Left ventricle myocardium inferior (tissue), 1 donor: ENCODE results near the gene CALCR. TPM values are rescaled to one million over a fixed set of nuclear protein-coding genes. Genes with fewer than 3 reads are reported as not detected.

ENCODE experiments used
- DNase-seq: peaks from one replicate; pipeline ENCODE4 v3.0.0-alpha.2; 2020
- H3K27ac ChIP-seq: fragments of 200-600 bp; replicated peaks from 2 replicates; pipeline ENCODE4 v1.8.0; 2021
- H3K27me3 ChIP-seq: fragments of 200-600 bp; 2 replicates; pipeline ENCODE4 v1.8.0; 2021; ENCODE audit warnings: low read depth
- H3K36me3 ChIP-seq: fragments of 200-600 bp; 2 replicates; pipeline ENCODE4 v1.8.0; 2021
- H3K4me1 ChIP-seq: fragments of 200-600 bp; 2 replicates; pipeline ENCODE4 v1.8.0; 2021
- H3K4me3 ChIP-seq: fragments of 200-600 bp; 2 replicates; pipeline ENCODE4 v1.8.0; 2021; ENCODE audit warnings: mild to moderate bottlenecking, moderate library complexity
- H3K9me3 ChIP-seq: fragments of 200-600 bp; replicated peaks from 2 replicates; pipeline ENCODE4 v1.8.0; 2021
- intact Hi-C: fragments of 100-400 bp; cut with micrococcal nuclease; formaldehyde crosslinking; loops from one replicate; pipeline ENCODE4 v1.11.0; 2022
- total RNA-seq: library from RNA; stranded (reverse); fragmentation: NEBNext Ultra II Directional; extraction: Animal tissue kit (Norgen Biotek cat#: 25700); gene quantifications from one replicate; pipeline ENCODE4 v1.2.1, GENCODE V29; 2021
- TF ChIP-seq, protein P1 (sequence below): fragments of 200-600 bp; IDR thresholded peaks from 2 replicates; pipeline ENCODE4 v1.8.0; 2021; ENCODE audit warnings: antibody characterized with exemption, mild to moderate bottlenecking, borderline replicate concordance
- donor health status: DM: no; HTN: yes; CAD: no; lungs with severe emphysema.

CALCR gene
- total RNA-seq, 1 donor from 2014 or later: 0.08 TPM

DNA sequence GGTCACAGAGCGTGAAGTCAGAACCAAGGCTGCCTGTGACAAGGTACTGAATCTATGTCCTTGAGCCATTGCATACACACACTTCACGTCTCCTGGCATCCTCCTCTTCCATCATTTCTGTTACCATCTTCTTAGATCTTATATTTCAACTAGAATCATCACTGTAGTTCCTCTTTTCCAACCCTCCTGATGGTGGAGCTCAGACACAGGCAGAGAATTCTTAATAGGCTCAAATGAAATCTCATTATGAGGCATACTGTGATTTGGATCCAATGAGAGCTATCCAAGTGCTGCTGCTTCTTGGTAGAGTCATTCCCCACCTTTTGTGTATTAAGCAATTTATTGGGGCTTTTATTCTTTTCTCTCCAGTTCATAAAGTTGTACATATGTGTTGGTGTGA lies 113.2 kb downstream of the CALCR start:
- H3K4me1 ChIP-seq: no peaks in the 10 kb centered on the region
- no peak overlapping the region for H3K27ac ChIP-seq
- TF ChIP-seq, protein P1, sequence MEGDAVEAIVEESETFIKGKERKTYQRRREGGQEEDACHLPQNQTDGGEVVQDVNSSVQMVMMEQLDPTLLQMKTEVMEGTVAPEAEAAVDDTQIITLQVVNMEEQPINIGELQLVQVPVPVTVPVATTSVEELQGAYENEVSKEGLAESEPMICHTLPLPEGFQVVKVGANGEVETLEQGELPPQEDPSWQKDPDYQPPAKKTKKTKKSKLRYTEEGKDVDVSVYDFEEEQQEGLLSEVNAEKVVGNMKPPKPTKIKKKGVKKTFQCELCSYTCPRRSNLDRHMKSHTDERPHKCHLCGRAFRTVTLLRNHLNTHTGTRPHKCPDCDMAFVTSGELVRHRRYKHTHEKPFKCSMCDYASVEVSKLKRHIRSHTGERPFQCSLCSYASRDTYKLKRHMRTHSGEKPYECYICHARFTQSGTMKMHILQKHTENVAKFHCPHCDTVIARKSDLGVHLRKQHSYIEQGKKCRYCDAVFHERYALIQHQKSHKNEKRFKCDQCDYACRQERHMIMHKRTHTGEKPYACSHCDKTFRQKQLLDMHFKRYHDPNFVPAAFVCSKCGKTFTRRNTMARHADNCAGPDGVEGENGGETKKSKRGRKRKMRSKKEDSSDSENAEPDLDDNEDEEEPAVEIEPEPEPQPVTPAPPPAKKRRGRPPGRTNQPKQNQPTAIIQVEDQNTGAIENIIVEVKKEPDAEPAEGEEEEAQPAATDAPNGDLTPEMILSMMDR: no peak
- H3K27me3 ChIP-seq: no peaks in the 10 kb centered on the region
- intact Hi-C loops: no loop called here
- DNase-seq: no peak
- H3K4me3 ChIP-seq: no peak overlapping the region
- no peaks in the 10 kb centered on the region for H3K36me3 ChIP-seq
- H3K9me3 ChIP-seq: no peaks in the 10 kb centered on the region

DNA sequence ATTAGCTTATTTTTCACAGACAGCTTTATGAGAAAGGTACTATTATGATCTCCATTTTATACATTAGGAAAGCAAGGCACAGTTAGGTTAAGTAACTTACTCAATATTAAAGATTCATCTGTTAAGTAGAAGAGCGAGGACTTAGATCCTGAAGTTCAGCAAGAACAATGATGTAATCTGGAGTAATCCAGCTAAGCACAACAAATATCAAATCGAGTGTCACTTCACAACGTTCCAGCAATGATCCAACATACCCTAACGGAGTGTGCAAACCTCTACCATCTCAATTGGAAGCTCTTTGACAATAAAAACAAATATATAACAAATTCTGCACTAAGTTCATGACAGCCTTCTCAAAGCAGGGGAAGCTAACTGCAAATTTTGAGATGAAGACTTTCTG lies 121.3 kb downstream of the CALCR start:
- intact Hi-C loops: no loop called here
- TF ChIP-seq, protein P1: no peak

DNA sequence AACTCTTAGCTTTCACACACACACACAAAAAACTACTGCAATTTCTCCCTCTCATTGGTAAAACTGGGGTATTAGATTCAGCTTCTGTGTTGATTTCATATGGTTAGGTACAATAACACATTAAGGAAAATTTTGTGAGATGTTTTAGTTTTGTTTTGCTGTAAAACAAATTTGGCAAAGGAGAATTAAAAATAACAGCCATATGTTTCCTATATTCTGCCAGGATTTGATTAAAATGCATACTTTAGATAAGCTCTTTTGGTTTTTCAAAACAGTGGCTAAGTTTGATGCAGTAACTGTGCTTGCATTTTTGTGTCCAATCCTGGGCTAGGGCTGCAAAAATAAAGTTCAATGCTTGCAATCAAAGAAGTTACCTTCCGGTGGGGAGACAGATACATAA lies 126.3 kb downstream of the CALCR start:
- Histone ChIP-seq H3K27me3 (peaks cover 3% of the 10 kb centered on the region), H3K4me3 (no peak overlapping the region), H3K9me3 (no peaks in the 10 kb centered on the region), H3K36me3 (no peaks in the 10 kb centered on the region), H3K27ac (no peak overlapping the region), H3K4me1 (no peaks in the 10 kb centered on the region)
- TF ChIP-seq, protein P1: no peak
- DNase-seq: no peak
- intact Hi-C loops: no loop called here

More for the DNA sequence above, 121.3 kb downstream of the CALCR start:
- DNase-seq: no peak
- no peaks in the 10 kb centered on the region for H3K9me3 ChIP-seq
- no peaks in the 10 kb centered on the region for H3K36me3 ChIP-seq
- H3K27me3 ChIP-seq: peaks cover 12% of the 10 kb centered on the region
- no peak overlapping the region for H3K4me3 ChIP-seq
- no peaks in the 10 kb centered on the region for H3K4me1 ChIP-seq
- H3K27ac ChIP-seq: no peak overlapping the region

DNA sequence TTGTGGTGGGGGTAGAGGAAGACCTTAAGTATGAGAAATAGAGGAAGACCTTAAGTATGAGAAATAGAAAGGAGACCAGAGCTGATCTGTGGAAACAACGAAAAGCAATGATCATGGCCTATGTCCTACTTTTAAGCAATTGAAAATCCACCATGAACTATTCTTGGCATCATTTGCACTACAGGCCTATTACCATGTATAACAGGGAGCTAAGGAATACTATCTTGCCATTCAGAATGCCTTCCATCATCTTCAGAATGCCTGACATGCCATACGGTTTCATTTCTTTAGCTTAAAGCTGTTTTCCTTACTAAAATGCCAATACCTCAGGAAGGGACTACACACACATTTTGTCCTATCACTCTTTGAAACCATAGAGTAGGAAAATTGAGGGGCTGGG lies 127.0 kb downstream of the CALCR start:
- intact Hi-C loops: no loop called here
- DNase-seq: no peak
- Histone ChIP-seq H3K4me3 (no peak overlapping the region), H3K36me3 (no peaks in the 10 kb centered on the region), H3K4me1 (no peaks in the 10 kb centered on the region), H3K27me3 (no peaks in the 10 kb centered on the region), H3K9me3 (no peaks in the 10 kb centered on the region), H3K27ac (no peak overlapping the region)
- TF ChIP-seq, protein P1: no peak

DNA sequence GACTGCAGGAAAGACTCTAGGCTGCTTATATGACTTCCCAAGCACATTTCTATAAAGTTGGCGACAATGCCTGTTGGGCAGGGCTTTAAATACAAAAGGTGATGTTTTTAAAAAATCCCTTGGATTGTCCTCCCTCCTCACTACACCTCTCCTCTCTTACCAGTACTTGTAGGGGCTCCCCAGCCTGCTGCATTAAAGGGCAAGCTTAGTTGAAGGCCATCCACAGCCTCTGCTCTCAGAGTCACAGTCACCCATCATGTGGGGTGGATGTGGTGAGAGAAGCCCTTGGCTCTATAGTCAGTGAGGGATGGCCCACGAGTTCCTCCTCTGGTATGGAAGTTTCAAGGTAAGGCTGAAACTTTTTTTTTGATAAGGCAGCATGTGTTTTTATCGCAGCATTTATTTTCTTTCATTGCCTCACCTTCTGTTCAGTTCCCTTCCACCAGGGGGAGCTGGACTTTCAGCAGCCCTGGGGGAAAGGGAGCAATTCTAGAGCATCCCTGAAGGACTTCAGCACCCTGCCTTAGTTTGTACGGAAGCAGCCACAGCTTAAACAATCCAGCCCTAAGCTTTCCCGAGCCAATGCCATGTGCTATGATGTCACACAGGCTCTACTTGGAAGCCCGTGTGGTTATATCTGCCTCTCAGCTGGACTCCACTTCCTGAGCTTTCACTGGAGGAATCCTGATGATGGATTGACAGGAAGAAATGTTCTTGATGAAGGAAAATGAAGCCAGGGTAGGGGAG lies 131.9 kb downstream of the CALCR start:
- TF ChIP-seq, protein P1: peak; percentile 40
- intact Hi-C loops: no loop called here

More for the DNA sequence above, 131.9 kb downstream of the CALCR start:
- Histone ChIP-seq H3K27ac (no peak overlapping the region), H3K27me3 (peaks cover 11% of the 10 kb centered on the region), H3K9me3 (no peaks in the 10 kb centered on the region), H3K36me3 (no peaks in the 10 kb centered on the region), H3K4me3 (no peak overlapping the region), H3K4me1 (no peaks in the 10 kb centered on the region)
- DNase-seq: no peak
